ENCODE results near the gene TBC1D22A. TPM values are rescaled to one million over a fixed set of nuclear protein-coding genes. Genes with fewer than 3 reads are reported as not detected.
A peak's percentile ranks its signal among the peaks of the same experiment; 100 is the strongest.
"Not testable (repeated sequence)": the region's sequence is repeated elsewhere in the genome, so short reads cannot be mapped to it uniquely, and the experiment has no call there.

The TBC1D22A gene
- total RNA-seq, 2 donors from 2014 or later: 11.5 to 15.4 TPM

GRCh38 chr22:46815896-46816731 is 53.7 kb downstream of the TBC1D22A start:
- Histone ChIP-seq H3K27ac (no peak overlapping the region), H3K27me3 (no peaks in the 10 kb centered on the region), H3K9me3 (no peaks in the 10 kb centered on the region), H3K4me1 (no peaks in the 10 kb centered on the region), H3K4me3 (no peak overlapping the region), H3K36me3 (no peaks in the 10 kb centered on the region)
- TF ChIP-seq CTCF (IDR thresholded peaks at IDR 0.05): no peak
- peak; percentile 55 for DNase-seq (ENCODE audit: low spot score)

GRCh38 chr22:46817390-46817789 is 54.9 kb downstream of the TBC1D22A start:
- not testable (repeated sequence) for H3K4me3 ChIP-seq; H3K27me3 ChIP-seq; H3K9me3 ChIP-seq; H3K27ac ChIP-seq; H3K4me1 ChIP-seq; DNase-seq (ENCODE audit: low spot score); H3K36me3 ChIP-seq

GRCh38 chr22:46823248-46823647 is 60.8 kb downstream of the TBC1D22A start:
- no peaks in the 10 kb centered on the region for H3K9me3 ChIP-seq
- no peaks in the 10 kb centered on the region for H3K36me3 ChIP-seq
- H3K27ac ChIP-seq: no peak overlapping the region
- TF ChIP-seq CTCF (IDR thresholded peaks at IDR 0.05): no peak
- no peaks in the 10 kb centered on the region for H3K27me3 ChIP-seq
- H3K4me1 ChIP-seq: peaks cover 0 to under 1% of the 10 kb centered on the region in 2 donors
- no peak overlapping the region for H3K4me3 ChIP-seq
- DNase-seq (ENCODE audit: low spot score): no peak

GRCh38 chr22:46823654-46824053 is 61.2 kb downstream of the TBC1D22A start:
- no peaks in the 10 kb centered on the region for H3K36me3 ChIP-seq
- H3K4me1 ChIP-seq: peaks cover 0 to 4% of the 10 kb centered on the region in 2 donors
- TF ChIP-seq CTCF (IDR thresholded peaks at IDR 0.05): no peak
- no peak for DNase-seq (ENCODE audit: low spot score)
- H3K27ac ChIP-seq: no peak overlapping the region
- H3K27me3 ChIP-seq: no peaks in the 10 kb centered on the region
- no peak overlapping the region for H3K4me3 ChIP-seq
- H3K9me3 ChIP-seq: no peaks in the 10 kb centered on the region

GRCh38 chr22:46824344-46824909 is 62.0 kb downstream of the TBC1D22A start:
- H3K27me3 ChIP-seq: no peaks in the 10 kb centered on the region
- no peak for DNase-seq (ENCODE audit: low spot score)
- no peaks in the 10 kb centered on the region for H3K9me3 ChIP-seq
- no peak overlapping the region for H3K27ac ChIP-seq
- H3K4me1 ChIP-seq: peaks cover 0 to 12% of the 10 kb centered on the region in 2 donors
- no peaks in the 10 kb centered on the region for H3K36me3 ChIP-seq
- no peak for TF ChIP-seq CTCF (IDR thresholded peaks at IDR 0.05)
- H3K4me3 ChIP-seq: no peak overlapping the region

- H3K27me3 ChIP-seq: no peaks in the 10 kb centered on the region
- H3K36me3 ChIP-seq: no peaks in the 10 kb centered on the region
- TF ChIP-seq CTCF (IDR thresholded peaks at IDR 0.05): no peak
- no peak for DNase-seq (ENCODE audit: low spot score)
- no peak overlapping the region for H3K27ac ChIP-seq
- H3K4me1 ChIP-seq: peaks cover 0 to 18% of the 10 kb centered on the region in 2 donors
- H3K9me3 ChIP-seq: no peaks in the 10 kb centered on the region
- no peak overlapping the region for H3K4me3 ChIP-seq
Observed at GRCh38 chr22:46824980-46825544, 62.6 kb downstream of the TBC1D22A start.

Measured in right atrium auricular region (tissue), 2 donors.